Mesodermal cell (in vitro differentiated cells): ENCODE data around the gene DLGAP4.

Experiments
- H3K27ac ChIP-seq: 2 replicates; pipeline ENCODE4 v1.7.0; 2013; ENCODE audit warnings: mild to moderate bottlenecking, low read depth, low read length, moderate library complexity; ENCODE audit not compliant: severe bottlenecking
- H3K36me3 ChIP-seq: 2 replicates; pipeline ENCODE4 v1.7.1; 2013; ENCODE audit warnings: mild to moderate bottlenecking, low read length, moderate library complexity; ENCODE audit not compliant: control insufficient read depth, insufficient read depth
- H3K4me1 ChIP-seq: one replicate; pipeline ENCODE4 v1.7.1; 2013; ENCODE audit warnings: mild to moderate bottlenecking, low read length; ENCODE audit not compliant: insufficient read depth, control insufficient read depth, poor library complexity, severe bottlenecking
- H3K4me3 ChIP-seq: 2 replicates; pipeline ENCODE4 v1.7.0; 2013; ENCODE audit warnings: low read length, control low read depth, mild to moderate bottlenecking; ENCODE audit not compliant: insufficient read depth, poor library complexity, severe bottlenecking; ENCODE audit errors: extremely low read depth
- H3K9me3 ChIP-seq: 2 replicates; pipeline ENCODE4 v1.7.1; 2013; ENCODE audit warnings: mild to moderate bottlenecking, low read length, moderate library complexity; ENCODE audit not compliant: control insufficient read depth
- WGBS, 2 experiments: methylation state at CpG; one replicate each; pipeline ENCODE4 v1.1.5; 2013; ENCODE audit warnings: missing lambda C conversion rate in 2 of 2; ENCODE audit not compliant: insufficient coverage in 2 of 2; 5-methylcytosine and 5-hydroxymethylcytosine counted together

The DLGAP4 gene

DNA sequence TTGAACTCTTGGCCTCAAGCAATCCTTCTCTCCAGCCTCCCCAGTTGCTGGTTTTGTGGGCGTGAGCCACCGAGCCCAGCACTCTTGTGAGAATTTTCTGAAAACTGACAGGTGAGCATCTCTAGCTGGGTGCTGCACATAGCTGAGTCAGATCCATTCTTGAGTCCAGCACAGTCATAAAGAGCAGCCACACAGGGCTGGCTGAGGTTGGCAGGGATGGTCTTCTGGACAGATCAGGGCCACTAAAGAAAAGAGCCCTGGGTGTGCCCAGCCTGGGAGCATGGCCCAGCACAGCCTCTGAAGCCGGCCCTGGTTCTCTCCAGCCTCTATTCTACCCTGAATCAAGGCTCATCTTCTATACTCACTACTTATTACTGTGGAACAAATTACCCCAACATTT lies 11.5 kb downstream of the DLGAP4 start:
- Histone ChIP-seq H3K36me3 (no peaks in the 10 kb centered on the region), H3K4me1 (no peaks in the 10 kb centered on the region), H3K4me3 (no peak overlapping the region), H3K27ac (no peak overlapping the region), H3K9me3 (no peaks in the 10 kb centered on the region)
- 74 to 93% methylated on average over 2 to 3 of the region's 3 CpGs for whole genome bisulfite sequencing, 2 experiments

DNA sequence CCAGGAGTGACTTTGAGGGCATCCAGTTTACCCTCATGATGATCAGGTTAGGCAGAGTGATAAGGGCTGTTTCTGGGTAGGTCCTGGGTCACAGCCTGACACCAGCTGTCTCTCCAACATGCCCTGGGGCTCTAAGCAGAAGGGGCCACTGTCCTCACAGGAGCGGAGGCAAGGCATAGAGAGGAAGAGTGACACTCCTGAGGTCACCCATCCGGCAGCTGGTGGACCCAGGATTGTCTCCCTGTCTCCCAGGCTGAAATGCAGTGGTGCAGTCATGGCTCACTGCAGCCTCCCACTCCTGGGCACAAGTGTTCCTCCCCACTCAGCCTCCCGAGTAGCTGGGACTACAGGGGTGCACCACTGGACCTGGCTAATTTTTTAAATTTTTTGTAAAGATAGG lies 12.0 kb downstream of the DLGAP4 start:
- no peak overlapping the region for H3K27ac ChIP-seq
- H3K9me3 ChIP-seq: no peaks in the 10 kb centered on the region
- no peaks in the 10 kb centered on the region for H3K36me3 ChIP-seq
- WGBS, 2 experiments: 73 to 89% methylated on average over 2 to 3 of the region's 3 CpGs
- no peaks in the 10 kb centered on the region for H3K4me1 ChIP-seq
- no peak overlapping the region for H3K4me3 ChIP-seq

DNA sequence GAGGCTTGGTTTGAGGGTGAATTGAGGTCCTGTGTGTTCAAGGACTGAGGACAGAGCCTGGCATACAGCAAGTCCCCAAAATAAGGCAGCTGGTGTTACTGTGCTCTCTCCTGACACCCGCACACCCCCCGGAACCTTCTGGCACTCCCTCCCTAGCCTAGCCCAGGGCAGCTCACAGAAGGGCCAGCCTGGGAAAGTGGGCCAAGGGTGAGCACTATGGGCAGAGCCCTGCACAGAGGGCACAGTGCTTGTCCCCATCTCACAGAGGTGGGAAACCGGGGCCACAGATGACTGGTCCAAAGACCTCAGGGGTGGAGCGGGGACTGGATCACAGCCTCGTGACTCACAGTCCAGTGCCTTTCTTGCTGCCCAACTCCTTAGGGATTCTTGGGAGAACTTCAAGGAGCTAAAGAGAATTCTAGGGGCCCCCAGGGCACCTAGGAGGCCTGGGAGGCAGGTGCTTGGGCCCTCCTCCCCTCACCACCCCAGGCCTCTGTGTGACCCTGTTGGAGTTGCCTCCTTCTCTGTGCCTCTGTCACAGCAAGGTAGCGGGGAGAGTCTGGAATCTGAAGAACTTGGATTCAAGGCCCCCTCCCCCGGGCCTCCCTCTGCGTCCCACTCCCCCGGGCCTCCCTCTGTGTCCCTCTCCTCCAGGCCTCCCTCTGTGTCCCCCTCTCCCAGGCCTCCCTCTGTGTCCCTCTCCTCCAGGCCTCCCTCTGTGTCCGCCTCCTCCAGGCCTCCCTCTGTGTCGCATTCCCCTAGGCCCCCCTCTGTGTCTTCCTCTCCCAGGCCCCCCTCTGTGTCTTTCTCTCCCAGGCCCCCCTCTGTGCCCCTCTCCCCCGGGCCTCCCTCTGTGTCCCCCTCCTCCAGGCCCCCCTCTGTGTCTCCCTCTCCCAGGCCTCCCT lies 13.5 kb downstream of the DLGAP4 start:
- Histone ChIP-seq H3K36me3 (no peaks in the 10 kb centered on the region), H3K27ac (no peak overlapping the region), H3K9me3 (no peaks in the 10 kb centered on the region), H3K4me3 (no peak overlapping the region), H3K4me1 (no peaks in the 10 kb centered on the region)
- WGBS, 2 experiments: 72 to 74% methylated on average over 5 to 11 of the region's 12 CpGs

DNA sequence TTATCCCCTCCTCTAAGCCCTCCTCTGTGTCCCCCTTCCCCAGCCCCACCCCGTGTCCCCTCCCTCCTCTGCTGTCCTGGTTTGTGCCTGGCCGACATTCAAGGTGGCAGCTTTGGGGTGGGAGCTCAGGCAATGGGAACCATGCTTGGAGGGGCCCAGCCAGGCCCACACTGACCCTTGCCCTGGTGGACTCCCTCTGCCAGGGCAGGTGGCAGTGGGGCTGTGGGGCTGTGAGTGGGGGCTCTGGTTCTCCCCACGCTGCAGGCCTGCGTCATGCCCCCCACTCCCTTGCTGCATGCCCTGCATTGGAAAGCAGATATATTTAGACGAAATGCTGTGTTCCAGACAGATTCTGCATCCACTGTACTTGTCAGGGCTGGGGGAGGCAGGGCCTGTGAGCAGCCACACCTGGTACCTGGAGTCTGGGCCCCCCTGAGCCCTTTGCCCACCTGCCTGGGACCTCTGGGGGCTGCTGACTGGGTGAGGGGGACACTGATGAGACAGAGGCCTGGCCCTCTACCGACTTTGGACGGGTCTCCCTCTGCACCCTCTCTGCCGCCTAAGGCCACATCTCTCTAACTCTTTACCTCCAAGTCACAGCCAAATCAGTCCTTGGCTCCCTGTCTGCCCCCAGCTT lies 14.2 kb downstream of the DLGAP4 start:
- no peak overlapping the region for H3K4me3 ChIP-seq
- no peak overlapping the region for H3K27ac ChIP-seq
- no peaks in the 10 kb centered on the region for H3K4me1 ChIP-seq
- H3K36me3 ChIP-seq: no peaks in the 10 kb centered on the region
- WGBS, 2 experiments: 82 to 85% methylated on average over 7 to 8 of the region's 8 CpGs
- no peaks in the 10 kb centered on the region for H3K9me3 ChIP-seq

DNA sequence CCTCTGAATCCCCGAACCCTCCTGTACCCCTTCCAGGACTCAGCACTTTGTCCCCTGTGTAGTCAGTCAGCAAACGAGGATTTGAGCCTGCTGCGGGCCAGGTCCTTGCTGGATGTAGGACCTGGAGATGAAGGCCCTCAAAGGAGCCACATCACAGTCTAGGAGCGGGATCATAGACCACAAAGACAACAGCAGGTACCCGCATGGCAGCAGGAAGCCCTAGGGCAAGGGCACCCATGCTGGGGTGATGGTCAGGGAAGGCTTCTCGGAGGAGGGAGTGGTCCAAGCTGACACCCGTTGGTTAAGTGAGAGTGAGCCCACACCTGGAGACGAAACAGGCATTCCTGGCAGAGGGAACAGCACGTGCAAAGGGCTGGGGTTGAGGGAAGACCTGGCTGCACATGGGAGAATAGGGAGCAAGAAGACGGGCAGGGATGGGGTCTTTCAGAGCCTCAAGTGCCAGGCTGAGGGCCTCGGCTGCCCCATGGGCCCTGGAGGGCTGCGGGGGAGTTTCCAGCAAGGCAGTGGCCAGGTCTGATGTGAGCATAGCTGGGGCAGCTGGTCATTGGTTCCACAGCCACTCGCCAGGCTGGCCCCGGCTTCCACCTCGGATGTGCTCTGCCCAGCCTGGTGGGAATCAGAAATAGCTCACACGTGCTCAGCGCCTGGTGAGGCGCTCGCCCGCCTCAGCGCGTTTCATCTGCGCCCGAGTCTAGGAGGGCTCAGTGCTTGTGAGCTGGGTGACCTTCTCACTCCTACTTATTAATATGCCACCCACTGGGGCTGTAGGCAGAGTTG lies 15.0 kb downstream of the DLGAP4 start:
- WGBS, 2 experiments: 87 to 96% methylated on average over 18 to 22 of the region's 24 CpGs
- Histone ChIP-seq H3K4me1 (no peaks in the 10 kb centered on the region), H3K9me3 (no peaks in the 10 kb centered on the region), H3K4me3 (no peak overlapping the region), H3K27ac (no peak overlapping the region), H3K36me3 (no peaks in the 10 kb centered on the region)

DNA sequence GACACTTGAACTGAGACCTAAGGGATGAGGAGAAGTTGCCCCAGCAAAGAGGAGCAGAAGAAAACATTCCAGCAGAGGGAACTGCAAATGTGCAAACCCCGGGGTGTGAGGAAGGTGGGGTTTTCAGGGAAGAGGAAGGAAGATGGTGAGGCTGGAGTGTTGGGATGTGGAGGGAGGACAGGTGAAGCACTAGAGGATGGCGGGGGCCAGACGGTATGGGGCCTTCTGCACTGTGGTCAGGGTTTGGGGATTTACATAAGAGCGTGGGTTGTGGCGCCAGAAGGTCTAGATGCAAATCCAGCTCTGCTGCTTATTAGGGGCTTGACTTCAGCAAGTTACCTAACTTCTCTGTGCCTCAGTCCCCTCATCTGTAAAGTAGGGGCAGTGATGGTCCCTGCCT lies 16.0 kb downstream of the DLGAP4 start:
- no peak overlapping the region for H3K27ac ChIP-seq
- no peaks in the 10 kb centered on the region for H3K36me3 ChIP-seq
- no peaks in the 10 kb centered on the region for H3K4me1 ChIP-seq
- no peak overlapping the region for H3K4me3 ChIP-seq
- peaks cover 4% of the 10 kb centered on the region for H3K9me3 ChIP-seq
- WGBS, 2 experiments: 89 to 93% methylated on average over 4 of the region's 5 CpGs

DNA sequence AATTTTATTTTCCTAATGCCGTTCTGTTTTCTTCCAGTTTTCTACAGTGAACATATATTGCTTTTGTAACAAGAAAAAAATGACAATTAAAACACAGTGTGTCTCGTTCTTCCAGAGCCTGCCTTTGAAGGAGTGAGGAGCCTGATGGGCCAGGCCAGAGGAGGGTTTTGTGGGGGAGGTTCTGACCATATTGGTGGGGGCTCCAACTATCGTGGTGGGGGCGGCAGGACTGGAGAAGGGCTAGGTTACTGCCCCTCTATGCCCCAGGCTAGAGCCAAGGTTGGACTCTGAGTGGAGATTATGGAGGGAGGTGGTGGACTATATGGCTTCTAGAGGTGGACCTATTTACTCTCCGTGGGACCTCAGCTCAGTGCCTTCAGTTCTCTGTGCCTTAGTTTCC lies 24.0 kb downstream of the DLGAP4 start:
- peaks cover 5% of the 10 kb centered on the region for H3K9me3 ChIP-seq
- no peaks in the 10 kb centered on the region for H3K4me1 ChIP-seq
- no peaks in the 10 kb centered on the region for H3K36me3 ChIP-seq
- no peak overlapping the region for H3K4me3 ChIP-seq
- 61 to 90% methylated on average over 2 to 4 of the region's 5 CpGs for WGBS, 2 experiments
- H3K27ac ChIP-seq: no peak overlapping the region

DNA sequence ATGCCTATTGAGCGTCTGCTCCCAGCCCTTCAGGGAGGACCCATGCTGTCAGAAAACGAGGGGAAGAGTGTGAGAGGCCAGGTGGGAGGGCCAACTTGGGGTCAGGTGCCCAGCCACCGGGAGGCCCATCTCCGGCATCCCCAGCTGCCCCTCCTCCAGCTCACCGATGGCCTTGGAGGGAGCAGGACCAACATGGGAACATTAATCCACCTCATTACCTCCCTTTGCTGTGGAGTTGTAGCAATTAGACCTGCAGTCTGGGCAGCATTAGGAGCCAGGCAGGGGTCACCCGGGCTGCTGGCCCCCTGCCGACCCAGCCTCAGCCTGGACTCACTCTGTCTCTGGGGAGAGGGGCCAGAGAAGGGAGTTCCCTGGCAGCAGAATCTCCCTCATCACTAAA lies 25.1 kb downstream of the DLGAP4 start:
- H3K9me3 ChIP-seq: peaks cover 5% of the 10 kb centered on the region
- no peaks in the 10 kb centered on the region for H3K36me3 ChIP-seq
- H3K4me1 ChIP-seq: no peaks in the 10 kb centered on the region
- WGBS, 2 experiments: 44 to 48% methylated on average over 2 to 7 of the region's 7 CpGs
- no peak overlapping the region for H3K27ac ChIP-seq
- no peak overlapping the region for H3K4me3 ChIP-seq

DNA sequence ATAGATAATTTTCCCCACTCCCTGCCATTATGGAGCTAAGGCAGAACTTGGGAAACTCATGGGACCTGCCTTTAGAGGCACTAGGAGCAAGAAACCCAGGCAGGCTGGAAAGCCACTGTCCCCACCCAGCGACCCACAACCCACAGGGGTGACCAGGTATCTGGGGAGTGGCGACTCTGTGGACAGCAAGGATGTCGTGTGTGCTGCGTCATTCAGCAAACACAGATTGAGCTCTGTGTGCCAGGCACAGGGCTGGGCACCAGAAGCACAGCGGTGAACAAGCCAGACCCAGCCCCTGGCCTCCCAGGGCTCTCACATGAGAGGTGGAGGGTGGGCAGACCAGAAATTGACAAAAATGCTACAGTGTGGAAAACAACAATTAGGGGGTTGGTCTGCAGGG lies 27.7 kb downstream of the DLGAP4 start:
- Histone ChIP-seq H3K36me3 (no peaks in the 10 kb centered on the region), H3K4me1 (no peaks in the 10 kb centered on the region), H3K27ac (no peak overlapping the region), H3K9me3 (no peaks in the 10 kb centered on the region), H3K4me3 (no peak overlapping the region)
- WGBS, 2 experiments: 95 to 96% methylated on average over 4 to 5 of the region's 5 CpGs

DNA sequence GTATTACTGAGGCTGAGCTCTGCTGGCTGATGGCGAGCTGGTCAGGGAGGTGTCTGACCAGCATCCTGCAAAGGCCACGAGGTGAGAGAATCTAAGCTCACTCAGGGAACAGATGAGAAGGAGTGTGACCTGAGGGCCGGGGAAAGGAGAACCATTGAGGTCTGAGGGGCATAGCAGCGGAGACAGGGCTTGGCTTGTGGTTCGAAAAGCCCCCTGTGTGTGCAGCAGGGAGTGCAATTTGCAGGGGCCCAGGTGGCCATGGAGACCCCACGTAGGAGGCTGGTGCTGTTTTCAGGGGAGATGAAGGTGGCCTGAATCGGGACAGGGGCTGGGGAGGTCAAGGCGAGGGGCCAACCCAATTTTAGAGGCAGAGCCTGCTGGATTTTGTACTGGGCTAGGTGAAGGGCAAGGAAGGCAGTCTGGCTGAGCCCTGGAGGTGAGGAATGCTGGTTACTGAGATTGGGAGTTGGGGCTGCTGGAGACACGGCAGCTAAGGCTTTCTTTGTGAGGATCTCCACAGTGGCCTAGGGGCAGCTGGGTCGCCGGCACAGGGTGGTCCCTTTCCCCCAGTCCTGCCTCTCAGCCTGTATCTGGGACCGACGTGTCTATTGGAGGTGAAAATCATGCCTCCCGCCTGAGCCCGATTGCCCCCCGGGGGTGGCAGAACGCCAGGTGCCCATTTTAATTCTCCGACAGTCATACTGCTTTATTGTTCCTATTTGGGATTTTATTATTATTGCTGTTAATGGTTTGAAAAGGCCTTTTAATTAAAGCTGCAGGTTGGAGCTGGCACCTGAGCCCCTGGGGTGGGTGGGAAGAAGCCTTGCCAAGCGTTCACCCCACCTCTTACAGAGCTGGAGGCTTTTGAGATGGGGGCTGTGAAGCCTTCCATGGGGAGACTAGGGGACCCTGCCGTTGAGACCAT lies 28.4 kb downstream of the DLGAP4 start:
- Histone ChIP-seq H3K4me3 (no peak overlapping the region), H3K36me3 (no peaks in the 10 kb centered on the region), H3K9me3 (no peaks in the 10 kb centered on the region), H3K4me1 (no peaks in the 10 kb centered on the region), H3K27ac (no peak overlapping the region)
- 75 to 84% methylated on average over 15 to 17 of the region's 20 CpGs for WGBS, 2 experiments
